Measurements from ENCODE around the gene CCDC182.

- TF ChIP-seq POLR2AphosphoS5 (IDR thresholded peaks at IDR 0.05) (no peak), CTCF (IDR thresholded peaks at IDR 0.05) (no peak), POLR2A (IDR thresholded peaks at IDR 0.05) (no peak)
Measured at GRCh38 chr17:57726838-57727237, 18.3 kb downstream of the CCDC182 start.

Data from transverse colon (tissue), 4 donors.